HTERT RPE-1 (cell line): ENCODE measurements around the gene TBC1D22A.

Source experiments
- in situ Hi-C: fragments of 300-500 bp; cut with MboI; formaldehyde crosslinking; loops from 4 replicates; pipeline ENCODE4 v1.14.3; 2020; ENCODE audit warnings: low sequenced_read_pairs

Gene TBC1D22A

DNA sequence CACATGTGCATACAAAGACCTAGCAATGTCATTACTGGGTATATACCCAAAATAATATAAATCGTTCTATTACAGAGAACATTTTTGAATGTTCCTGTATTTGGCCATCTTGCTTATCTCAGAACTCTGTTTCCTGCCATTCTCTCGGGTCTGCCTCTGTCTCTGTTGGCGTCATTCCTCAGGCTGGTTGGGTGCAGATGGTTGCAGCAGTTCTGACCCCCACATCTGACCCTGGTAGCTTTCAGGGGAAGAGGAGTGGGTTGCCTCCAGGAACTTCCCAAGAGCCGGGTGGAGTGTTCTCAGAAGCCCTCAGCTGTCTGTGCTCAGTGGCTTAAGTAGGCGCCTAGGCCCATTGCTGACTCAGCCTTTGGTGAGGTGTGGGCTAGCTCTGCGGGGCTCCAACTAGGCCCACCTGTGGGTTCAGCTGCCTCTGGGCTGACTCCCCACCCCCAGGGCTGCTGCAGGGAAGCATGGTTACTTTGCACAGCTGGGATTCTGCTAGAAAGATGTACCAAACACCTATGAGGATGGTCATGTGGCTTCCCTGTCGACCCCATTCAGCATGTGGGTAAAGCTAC is 114.0 kb downstream of the TBC1D22A start:
- in situ Hi-C loops, result no loop called here

DNA sequence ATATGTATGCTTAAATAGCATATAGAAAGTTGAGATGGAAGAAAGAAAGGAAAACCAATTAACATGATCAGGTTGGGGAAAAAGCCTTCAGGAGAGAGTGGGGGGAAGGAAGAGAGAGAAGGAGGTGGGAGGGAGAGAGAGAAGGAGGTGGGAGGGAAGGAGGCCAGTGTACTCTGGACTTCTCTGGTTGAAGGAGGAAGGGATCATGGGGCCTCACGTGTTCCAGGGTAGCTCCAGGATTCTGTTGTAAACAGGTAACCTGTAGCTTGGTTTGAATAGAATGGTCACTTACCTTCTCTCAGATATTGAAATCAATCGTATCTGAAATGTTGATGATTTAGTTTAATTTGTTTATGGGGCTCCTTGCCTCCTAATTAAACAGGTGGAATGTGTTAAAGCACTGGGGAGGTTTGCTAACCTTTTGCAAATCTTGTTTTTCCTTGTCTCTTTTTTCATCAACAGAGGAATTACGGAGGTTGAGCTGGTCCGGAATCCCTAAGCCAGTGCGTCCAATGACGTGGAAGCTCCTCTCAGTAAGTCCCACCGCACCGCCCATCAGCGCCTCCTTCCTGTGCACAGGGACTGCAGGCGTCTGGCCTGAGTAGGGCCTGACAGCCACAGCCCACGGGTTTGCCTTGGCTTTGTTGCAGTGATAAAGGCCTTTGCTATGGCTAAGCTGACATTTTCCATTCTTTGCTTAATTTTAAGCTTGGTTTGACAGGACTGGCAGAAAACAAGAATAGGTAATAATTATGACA is 115.9 kb downstream of the TBC1D22A start:
- in situ Hi-C loops, result no loop called here

DNA sequence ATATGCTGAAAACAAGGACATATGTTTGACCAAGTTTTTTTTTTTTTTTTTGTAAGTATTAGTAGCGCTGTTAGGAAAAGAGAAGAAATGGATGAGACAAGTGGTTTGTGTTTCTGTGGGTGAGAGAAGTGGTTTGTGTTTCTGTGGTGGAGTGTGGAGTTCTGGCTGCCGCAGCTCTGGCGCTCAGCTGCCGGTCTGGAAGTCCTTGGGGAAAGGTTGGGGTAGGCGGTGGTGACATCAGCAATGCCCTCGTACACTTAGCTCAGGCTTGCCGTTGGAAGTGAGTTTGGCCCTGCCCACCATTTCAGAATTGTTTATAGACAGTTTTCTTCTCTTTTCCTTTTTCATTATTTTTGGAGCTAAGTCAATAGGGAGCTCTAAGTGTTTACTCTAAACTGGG is 116.6 kb downstream of the TBC1D22A start:
- in situ Hi-C loops, result no loop called here

DNA sequence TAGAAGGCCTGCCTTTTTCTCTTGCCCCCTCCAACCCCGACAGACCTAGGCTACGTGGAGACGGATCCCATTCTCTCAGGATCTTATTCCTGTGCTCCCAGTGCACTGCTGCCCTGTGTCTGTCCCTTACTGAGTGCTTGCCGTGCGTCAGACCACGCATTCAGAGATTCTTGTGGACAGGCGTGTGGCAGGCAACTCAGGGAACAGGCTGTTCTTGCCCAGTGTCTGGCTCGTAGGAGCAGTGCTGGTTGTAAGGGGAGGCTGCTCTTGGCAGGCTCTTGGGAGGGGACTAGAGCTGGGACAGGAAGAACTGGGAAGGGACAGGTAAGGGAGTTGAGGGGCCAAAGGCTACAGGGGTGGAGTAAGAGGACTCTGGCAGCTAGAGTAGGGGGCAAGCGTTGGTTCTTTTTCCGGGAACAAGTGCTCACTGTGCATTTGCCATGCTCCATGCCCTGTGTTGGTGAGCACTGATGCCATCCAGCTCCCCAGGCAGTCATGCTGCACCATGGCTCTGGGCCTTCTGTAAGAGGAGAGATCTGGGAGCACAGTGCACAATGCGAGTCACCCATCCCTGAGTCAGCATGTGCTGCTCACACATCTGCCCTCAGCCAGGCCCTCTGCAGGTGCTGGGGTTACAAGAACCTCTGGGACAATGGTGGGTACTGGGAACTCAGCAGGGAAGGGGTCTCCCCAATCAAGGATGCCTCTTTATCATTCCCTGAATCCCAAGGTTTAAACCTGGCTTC is 119.1 kb downstream of the TBC1D22A start:
- in situ Hi-C loops, result no loop called here

DNA sequence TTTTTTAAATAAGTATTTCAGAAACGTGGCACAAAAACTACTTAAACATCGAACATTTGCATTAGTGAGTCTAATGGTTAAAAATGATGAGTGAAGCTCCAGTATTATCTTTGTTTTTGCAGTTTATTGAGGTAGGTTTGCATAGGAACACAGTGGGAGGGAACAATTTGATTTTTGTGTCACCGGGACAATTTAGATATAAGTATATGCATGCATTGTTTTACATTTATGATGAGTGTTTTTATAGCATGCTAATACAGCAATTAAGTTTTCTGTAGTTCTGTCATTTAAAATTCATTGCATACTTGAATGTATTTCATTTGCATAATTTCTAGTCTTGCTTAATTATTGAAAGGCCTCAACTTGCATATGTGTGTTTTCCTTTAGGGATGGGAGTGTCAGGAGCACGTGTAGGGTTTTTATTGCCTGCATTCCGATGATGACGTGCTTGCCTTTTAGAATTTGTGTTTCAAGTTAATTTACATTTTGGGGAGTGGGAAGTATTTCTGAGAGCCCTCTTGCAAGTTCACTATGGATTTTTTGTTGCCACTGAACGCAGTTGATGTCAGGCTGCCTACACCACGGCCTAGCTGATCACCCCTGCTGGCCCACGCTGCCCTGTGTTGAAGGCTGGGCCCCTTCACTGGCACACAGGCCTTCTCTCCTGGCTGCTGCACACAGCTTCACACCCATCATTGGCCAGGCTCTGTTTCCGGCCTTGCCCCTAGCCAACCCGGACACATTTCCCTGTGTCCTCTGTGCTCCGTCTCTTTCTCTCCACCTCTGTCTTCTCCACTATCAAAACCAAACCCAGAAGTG is 120.9 kb downstream of the TBC1D22A start:
- in situ Hi-C loops, result no loop called here

DNA sequence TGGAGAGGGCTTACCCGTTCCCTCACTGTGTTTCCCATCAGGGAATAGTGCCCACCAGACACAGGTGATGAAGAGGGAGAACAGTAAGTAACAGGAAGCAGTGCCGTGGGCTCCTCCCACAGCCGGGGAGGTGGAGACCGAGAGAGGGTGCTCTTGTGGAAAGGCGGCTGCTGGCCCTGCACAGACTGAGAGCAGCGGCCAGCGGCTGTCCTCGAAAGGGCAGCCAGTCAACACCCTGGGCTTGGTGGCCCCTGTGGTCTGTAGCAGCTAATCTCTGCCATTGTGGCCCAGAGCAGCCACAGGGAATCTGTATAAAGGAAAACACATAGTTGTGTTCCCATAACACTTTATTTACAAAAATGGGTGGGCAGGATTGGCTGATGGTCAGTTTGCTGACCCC is 121.9 kb downstream of the TBC1D22A start:
- in situ Hi-C loops, result no loop called here

DNA sequence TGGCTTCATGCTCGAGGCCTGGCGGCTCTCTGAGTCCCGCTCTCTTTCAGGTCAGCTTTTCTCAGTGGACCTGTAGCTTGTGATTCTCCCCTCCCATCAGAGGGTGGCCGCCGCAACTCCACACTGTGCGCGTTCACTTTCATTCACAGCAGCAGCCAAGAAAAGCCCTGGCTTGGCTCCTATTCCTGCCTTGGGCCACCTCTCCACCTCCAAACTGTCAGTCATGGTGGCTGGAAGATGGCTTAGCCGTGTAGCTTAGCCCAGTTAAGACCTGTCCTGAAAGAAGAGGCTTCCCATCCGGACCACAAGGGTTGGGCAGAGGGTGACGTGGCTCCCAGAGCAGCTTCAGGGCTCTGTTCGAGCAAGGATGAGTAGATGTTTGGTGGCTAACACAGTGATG is 125.5 kb downstream of the TBC1D22A start:
- in situ Hi-C loops, result no loop called here

DNA sequence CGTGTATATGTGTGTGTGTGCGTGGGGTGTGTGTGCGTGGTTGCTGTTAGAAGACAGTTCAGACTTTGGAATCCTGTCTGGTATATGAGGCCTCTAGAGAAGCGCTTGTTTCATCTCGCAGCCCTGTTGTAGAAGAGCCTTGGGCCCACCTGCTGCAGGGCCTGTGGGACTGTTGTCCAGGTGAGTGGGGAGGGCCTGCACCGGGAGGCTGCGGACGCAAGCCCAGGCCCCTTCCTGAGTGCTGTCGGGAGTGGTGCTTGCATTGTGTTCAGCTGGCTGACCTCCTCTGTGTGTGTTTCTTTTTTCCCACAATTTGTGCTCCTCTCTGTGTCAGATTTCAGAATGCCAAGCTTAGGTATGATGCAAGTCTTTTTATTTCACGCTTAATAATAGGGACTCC is 128.4 kb downstream of the TBC1D22A start:
- in situ Hi-C loops, result no loop called here

DNA sequence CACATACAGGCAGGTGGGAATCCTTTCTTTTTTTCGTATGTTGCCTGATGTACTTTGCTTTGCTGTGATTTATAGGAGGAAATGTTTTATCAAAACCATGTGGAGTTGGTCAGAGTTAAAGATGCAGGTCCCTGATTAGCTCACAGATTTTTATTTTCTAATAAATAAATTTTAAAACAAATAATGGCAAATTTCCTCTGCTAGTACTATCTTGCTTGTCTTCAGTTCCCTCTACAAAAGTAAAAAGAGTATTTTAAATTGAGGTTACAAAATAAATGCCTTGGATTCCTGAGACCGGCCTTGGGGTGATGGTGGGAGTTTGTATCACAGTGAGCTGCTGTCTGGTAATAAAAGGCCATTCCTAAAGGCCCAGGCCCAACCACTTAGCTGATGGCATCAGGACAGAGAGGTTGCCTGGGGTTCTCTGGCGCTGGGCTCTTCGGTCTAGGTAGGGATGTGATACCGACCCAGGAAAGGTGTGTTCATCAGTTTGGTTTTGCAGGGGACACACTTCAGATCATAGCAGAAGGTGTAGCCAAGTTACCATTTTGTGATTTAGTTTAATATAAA is 129.0 kb downstream of the TBC1D22A start:
- in situ Hi-C loops, result no loop called here

DNA sequence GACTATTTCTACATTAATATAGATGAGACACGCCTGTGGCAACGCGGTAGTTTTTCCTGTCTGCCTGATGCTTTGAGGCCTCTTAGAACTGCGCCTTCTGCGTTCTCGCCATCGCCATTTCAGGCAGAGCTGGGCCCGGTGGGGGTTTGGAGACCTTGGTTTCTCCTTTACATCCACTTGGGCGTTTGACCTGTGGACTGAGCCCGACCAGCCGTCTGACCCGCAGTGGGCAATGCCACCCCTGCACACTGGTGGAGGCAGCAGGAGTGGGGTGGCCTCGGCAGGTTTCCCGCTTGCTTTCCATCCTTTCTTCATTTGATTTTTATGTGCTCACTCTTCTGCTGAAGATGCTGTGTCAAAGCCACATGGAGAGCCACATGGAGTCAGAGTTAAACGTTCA is 130.4 kb downstream of the TBC1D22A start:
- in situ Hi-C loops, result no loop called here

DNA sequence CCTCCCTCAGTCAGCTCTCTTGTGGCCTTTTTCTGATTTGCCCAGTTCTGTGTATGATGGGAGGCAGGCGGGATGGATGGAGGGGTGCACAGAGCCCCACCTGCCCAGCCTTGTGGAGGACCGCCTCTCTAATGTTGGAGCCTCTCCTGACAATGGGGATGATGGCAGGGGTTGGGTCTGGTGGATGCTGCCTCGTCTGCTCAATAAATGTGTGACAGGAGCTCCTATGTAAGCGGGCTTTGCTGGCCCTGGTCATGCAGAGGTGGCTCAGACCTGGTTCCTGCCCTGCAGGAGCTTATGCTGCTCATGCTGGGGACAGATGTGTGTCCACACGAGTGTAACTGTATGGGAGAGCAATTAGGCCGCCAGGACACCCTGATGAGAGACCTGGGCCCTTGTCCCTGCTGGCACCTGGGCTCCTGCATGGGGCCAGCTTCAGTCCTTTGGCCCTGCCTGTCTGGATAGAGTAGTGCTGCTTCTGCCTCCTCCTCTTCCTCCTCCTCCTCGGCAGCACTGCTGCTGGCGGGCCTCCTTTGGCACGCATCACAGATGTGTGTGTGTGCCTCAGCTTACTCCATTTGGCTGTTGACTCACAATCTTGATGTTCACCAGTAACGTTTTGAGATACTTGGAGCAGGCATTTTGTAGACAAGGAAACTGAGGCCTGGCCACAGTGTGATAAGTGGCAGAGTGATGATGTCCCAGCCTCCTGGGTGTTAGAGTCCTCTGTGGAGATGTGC is 131.0 kb downstream of the TBC1D22A start:
- in situ Hi-C loops, result no loop called here

DNA sequence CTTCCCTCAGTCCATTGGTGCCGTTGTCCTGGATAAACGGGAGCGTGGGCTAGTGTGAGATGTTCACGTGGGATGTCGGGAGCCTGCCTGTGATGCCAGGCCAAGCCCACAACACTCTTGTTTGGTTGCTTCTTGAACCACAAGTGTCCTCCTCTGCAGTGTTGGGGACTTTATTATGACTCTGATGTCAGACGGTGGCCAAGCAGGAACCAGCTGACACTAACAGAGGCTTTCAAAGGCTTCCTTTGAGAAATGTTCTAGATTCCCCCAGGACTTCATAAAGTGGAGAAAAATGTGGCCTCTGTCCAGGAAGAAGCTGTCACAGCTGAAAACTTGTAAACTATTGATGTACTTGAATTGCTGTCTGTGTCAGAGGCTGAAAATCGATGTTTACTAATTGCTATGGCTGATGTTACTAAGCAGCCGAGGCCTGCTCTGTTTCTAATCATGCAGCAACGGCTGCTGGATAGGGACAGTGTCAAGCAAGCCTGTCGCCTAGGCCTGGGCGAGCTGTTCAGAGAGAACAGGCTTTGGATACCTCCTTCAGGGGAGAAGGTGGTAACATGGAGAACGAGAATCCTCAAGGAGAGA is 131.7 kb downstream of the TBC1D22A start:
- in situ Hi-C loops, result no loop called here

DNA sequence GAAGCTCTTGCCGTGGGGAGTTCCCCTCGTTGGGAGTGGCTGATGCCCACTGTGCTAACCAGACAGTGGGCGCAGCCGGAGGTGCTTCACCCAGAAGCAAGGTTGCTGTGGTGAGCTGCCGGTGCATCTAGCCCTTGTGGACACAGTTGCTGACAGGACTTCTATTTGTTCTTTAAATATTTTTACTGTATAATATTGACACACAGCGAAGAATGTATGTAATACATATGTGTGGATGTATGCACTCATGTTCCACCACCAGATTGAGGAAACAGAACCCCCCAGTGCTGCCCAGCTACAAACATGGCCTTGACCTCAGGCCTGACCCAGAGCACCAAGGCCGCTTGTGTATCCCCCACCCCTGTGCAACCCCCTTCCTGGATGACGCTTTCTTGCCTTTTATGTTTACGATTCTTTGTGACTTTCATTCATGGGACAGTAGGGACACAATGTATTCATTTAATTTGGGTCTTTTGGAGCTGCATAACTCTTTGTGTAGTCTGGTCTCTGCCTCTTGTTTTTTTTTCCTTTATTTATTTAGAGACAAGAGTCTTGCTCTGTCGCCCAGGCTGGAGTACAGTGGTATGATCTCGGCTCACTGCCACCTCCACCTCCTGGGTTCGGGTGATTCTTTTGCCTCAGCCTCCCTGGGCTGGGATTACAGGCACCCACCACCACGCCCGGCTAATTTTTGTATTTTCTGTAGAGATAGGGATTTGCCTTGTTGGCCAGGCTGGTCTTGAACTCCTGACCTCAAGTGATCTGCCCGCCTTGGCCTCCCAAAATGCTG is 132.6 kb downstream of the TBC1D22A start:
- in situ Hi-C loops, result no loop called here

DNA sequence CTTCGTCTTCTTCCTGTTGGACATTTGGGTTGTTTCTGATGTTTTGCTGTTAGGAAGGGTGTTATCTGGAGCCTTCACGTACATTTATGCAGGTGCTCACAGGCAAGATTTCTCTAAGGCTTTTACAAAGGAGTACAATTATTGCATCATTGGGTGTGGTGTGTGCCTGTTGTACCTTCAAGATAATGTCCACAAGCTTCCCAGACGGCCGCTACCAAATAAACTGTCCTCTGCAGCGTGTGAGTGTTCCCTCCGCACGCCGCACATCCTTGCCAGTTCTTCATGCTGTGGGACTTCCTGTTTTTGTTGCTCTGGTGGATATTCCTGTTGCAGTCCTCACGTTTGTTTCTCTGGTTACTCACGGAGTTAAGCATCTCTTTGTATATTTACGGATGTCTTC is 133.3 kb downstream of the TBC1D22A start:
- in situ Hi-C loops, result no loop called here

DNA sequence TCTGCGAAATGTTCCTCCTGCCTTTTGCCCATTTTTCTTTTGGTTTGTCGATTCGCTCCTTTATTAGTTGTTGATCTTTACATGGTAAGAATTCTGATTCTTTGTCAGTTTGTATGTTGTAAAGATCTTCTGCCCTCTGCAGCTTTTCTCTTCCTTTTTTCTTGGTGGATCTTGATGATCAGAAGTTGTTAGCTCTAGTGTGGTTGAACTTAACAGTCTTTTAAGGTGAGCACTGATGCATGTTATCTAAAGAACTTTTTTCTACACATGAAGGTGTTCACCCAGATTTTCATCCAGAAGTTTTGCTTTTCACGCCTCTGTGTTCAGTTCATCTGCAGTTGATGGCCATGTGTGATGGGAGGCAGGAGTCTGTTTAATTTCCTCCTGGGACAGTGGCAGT is 133.7 kb downstream of the TBC1D22A start:
- in situ Hi-C loops, result no loop called here

DNA sequence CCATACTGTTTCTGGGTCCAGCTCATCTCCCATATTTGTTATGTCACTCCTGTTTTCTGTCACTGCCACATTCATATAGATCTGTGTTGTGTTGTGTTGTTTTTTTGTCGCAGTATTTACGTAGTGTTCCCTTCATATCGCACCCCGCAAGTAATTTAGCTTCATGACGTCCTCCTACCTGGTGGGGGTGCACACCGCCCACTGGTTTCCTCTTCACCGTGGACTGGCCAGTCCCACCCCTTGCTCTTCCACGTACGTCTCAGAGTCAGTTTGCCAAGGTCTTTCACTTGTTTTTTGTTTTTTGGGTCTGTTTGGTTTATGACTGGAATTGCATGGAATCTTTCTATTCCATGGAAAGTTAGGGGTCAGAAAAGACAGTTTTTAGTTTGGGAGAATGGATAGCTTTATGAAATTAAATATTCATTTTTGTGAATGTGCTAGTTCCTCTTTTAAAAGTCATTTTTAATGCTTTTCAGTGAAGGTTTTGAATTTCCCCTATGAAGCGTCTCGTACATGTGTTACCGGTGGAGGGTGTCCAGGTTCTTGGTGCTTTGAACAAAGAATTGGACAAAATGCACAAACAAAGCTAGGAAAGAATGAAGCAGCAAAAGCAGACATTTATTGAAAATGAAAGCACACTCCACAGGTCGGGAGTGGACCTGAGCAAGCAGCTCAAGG is 134.3 kb downstream of the TBC1D22A start:
- in situ Hi-C loops, result no loop called here

DNA sequence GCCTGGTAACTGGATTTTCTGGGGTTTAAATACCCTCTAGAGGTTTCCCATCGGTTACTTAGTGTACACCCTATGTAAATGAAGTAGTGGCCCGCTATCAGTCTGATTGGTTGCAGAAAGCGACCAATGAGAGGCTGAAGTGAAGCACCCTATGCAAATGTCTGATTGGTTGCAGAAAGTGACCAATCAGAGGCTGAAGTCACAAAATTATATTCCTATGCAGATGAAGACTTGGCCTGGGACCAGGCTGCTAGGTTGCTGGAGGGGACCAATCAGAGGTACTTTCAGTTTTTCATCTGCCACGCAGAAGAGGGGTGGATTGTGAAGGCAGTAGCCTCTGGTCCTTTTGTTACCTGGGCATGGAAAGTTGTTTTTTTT is 134.8 kb downstream of the TBC1D22A start:
- in situ Hi-C loops, result no loop called here

DNA sequence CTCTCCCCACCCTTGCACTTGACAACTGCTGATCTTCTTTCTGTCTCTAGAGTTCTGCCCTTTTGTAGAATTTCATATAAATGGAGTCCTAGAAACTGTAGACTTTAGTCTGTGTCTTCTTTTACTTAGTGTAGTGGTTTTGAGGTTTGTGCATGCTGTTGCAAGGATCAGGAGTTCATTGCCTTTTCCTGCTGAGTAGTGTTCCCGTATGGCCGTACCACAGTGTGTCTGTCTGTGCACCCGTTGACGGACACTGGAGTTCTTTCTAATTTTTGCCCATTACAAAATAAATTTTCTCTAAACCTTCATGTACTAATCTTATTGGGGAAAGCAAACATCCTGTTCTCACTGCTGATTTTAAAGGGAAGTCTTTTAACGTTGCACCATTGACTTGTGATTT is 138.1 kb downstream of the TBC1D22A start:
- in situ Hi-C loops, result no loop called here

DNA sequence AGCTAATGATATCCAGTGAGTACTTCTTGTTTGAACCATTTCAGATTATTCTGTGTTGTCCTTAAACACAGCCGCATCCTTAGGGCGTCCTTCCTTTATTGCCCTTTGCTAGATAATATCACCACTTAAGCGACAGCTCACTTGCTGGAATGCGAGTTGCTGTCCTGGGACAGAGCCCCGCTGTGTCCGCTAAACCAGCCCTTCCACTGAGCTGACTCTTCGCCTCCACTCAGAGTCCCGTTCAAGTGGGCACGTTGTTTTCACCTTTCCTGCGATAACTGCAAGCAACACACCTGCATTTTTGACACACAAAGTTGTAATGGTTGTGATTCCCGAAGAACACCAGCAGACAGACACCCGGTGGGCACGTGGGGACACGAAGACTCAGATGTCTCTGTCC is 140.0 kb downstream of the TBC1D22A start:
- in situ Hi-C loops, result no loop called here
